Measurements from ENCODE around the gene ASTL. TPM values are rescaled to one million over a fixed set of nuclear protein-coding genes. Genes with fewer than 3 reads are reported as not detected.

The ASTL gene
- total and polyA plus RNA-seq, 4 donors, result 0.27 to 0.33 (median 0.28) TPM; not detected in 1

GRCh38 chr2:96174251-96175144 lies 36.2 kb upstream of the ASTL start:
- WGBS (ENCODE audit: insufficient coverage), result 29% methylated on average over 3 of the region's 8 CpGs
- Histone ChIP-seq H3K36me3 (ENCODE audit: control insufficient read depth, insufficient read depth, low read length) (no peaks in the 10 kb centered on the region), H3K27me3 (ENCODE audit: control insufficient read depth, insufficient read depth, low read length) (no peaks in the 10 kb centered on the region), H3K27ac (ENCODE audit: low read depth, low read length) (no peak overlapping the region), H3K9me3 (ENCODE audit: control insufficient read depth, insufficient read depth, low read length) (no peaks in the 10 kb centered on the region), H3K4me3 (ENCODE audit: low read depth, low read length) (no peak overlapping the region), H3K4me1 (ENCODE audit: control insufficient read depth, insufficient read depth, low read length) (no peaks in the 10 kb centered on the region)
- peak; percentile 19 to 84 (median 41) for DNase-seq (ENCODE audit: low read depth in 4 of 6, low spot score in 6 of 6)

- 86% methylated on average over 3 of the region's 15 CpGs for WGBS (ENCODE audit: insufficient coverage)
- H3K27me3 ChIP-seq (ENCODE audit: control insufficient read depth, insufficient read depth, low read length), result no peaks in the 10 kb centered on the region
- H3K4me1 ChIP-seq (ENCODE audit: control insufficient read depth, insufficient read depth, low read length), result no peaks in the 10 kb centered on the region
- H3K9me3 ChIP-seq (ENCODE audit: control insufficient read depth, insufficient read depth, low read length), result no peaks in the 10 kb centered on the region
- no peak for DNase-seq (ENCODE audit: low read depth in 4 of 6, low spot score in 6 of 6)
- no peak overlapping the region for H3K27ac ChIP-seq (ENCODE audit: low read depth, low read length)
- H3K36me3 ChIP-seq (ENCODE audit: control insufficient read depth, insufficient read depth, low read length), result no peaks in the 10 kb centered on the region
- no peak overlapping the region for H3K4me3 ChIP-seq (ENCODE audit: low read depth, low read length)
Observed at GRCh38 chr2:96171831-96172230, 33.5 kb upstream of the ASTL start.

GRCh38 chr2:96170626-96171025 lies 32.3 kb upstream of the ASTL start:
- Histone ChIP-seq H3K9me3 (ENCODE audit: control insufficient read depth, insufficient read depth, low read length) (no peaks in the 10 kb centered on the region), H3K36me3 (ENCODE audit: control insufficient read depth, insufficient read depth, low read length) (no peaks in the 10 kb centered on the region), H3K27ac (ENCODE audit: low read depth, low read length) (no peak overlapping the region), H3K27me3 (ENCODE audit: control insufficient read depth, insufficient read depth, low read length) (no peaks in the 10 kb centered on the region), H3K4me1 (ENCODE audit: control insufficient read depth, insufficient read depth, low read length) (no peaks in the 10 kb centered on the region), H3K4me3 (ENCODE audit: low read depth, low read length) (no peak overlapping the region)
- DNase-seq (ENCODE audit: low read depth in 4 of 6, low spot score in 6 of 6), result no peak
- no CpG with 5 or more reads among the region's 3 CpGs for WGBS (ENCODE audit: insufficient coverage)

- H3K36me3 ChIP-seq (ENCODE audit: control insufficient read depth, insufficient read depth, low read length), result no peaks in the 10 kb centered on the region
- H3K4me3 ChIP-seq (ENCODE audit: low read depth, low read length), result no peak overlapping the region
- WGBS (ENCODE audit: insufficient coverage), result no CpG with 5 or more reads among the region's 2 CpGs
- DNase-seq (ENCODE audit: low read depth in 4 of 6, low spot score in 6 of 6), result no peak
- H3K27ac ChIP-seq (ENCODE audit: low read depth, low read length), result no peak overlapping the region
- H3K4me1 ChIP-seq (ENCODE audit: control insufficient read depth, insufficient read depth, low read length), result peaks cover under 1% of the 10 kb centered on the region
- no peaks in the 10 kb centered on the region for H3K9me3 ChIP-seq (ENCODE audit: control insufficient read depth, insufficient read depth, low read length)
- no peaks in the 10 kb centered on the region for H3K27me3 ChIP-seq (ENCODE audit: control insufficient read depth, insufficient read depth, low read length)
Observed at GRCh38 chr2:96169868-96170507, 31.7 kb upstream of the ASTL start.

GRCh38 chr2:96167407-96168013 lies 29.2 kb upstream of the ASTL start:
- Histone ChIP-seq H3K4me3 (ENCODE audit: low read depth, low read length) (no peak overlapping the region), H3K36me3 (ENCODE audit: control insufficient read depth, insufficient read depth, low read length) (no peaks in the 10 kb centered on the region), H3K9me3 (ENCODE audit: control insufficient read depth, insufficient read depth, low read length) (no peaks in the 10 kb centered on the region), H3K4me1 (ENCODE audit: control insufficient read depth, insufficient read depth, low read length) (peaks cover 18% of the 10 kb centered on the region), H3K27ac (ENCODE audit: low read depth, low read length) (no peak overlapping the region), H3K27me3 (ENCODE audit: control insufficient read depth, insufficient read depth, low read length) (no peaks in the 10 kb centered on the region)
- DNase-seq (ENCODE audit: low read depth in 4 of 6, low spot score in 6 of 6), result no peak
- WGBS (ENCODE audit: insufficient coverage), result 87% methylated on average over 3 of the region's 6 CpGs

GRCh38 chr2:96164459-96165184 lies 26.3 kb upstream of the ASTL start:
- DNase-seq (ENCODE audit: low read depth in 4 of 6, low spot score in 6 of 6), result peak in 1 of 6 donors; percentile 52
- Histone ChIP-seq H3K27ac (ENCODE audit: low read depth, low read length) (no peak overlapping the region), H3K36me3 (ENCODE audit: control insufficient read depth, insufficient read depth, low read length) (no peaks in the 10 kb centered on the region), H3K4me1 (ENCODE audit: control insufficient read depth, insufficient read depth, low read length) (peaks cover 18% of the 10 kb centered on the region), H3K27me3 (ENCODE audit: control insufficient read depth, insufficient read depth, low read length) (no peaks in the 10 kb centered on the region), H3K9me3 (ENCODE audit: control insufficient read depth, insufficient read depth, low read length) (no peaks in the 10 kb centered on the region), H3K4me3 (ENCODE audit: low read depth, low read length) (no peak overlapping the region)
- WGBS (ENCODE audit: insufficient coverage), result 53% methylated on average over 16 of the region's 18 CpGs

GRCh38 chr2:96163768-96164429 lies 25.6 kb upstream of the ASTL start:
- Histone ChIP-seq H3K27me3 (ENCODE audit: control insufficient read depth, insufficient read depth, low read length) (no peaks in the 10 kb centered on the region), H3K36me3 (ENCODE audit: control insufficient read depth, insufficient read depth, low read length) (no peaks in the 10 kb centered on the region), H3K4me1 (ENCODE audit: control insufficient read depth, insufficient read depth, low read length) (peaks cover 18% of the 10 kb centered on the region), H3K9me3 (ENCODE audit: control insufficient read depth, insufficient read depth, low read length) (no peaks in the 10 kb centered on the region), H3K4me3 (ENCODE audit: low read depth, low read length) (no peak overlapping the region), H3K27ac (ENCODE audit: low read depth, low read length) (no peak overlapping the region)
- 60% methylated on average over 13 of the region's 13 CpGs for WGBS (ENCODE audit: insufficient coverage)
- no peak for DNase-seq (ENCODE audit: low read depth in 4 of 6, low spot score in 6 of 6)

- Histone ChIP-seq H3K4me1 (ENCODE audit: control insufficient read depth, insufficient read depth, low read length) (peaks cover 21% of the 10 kb centered on the region), H3K27ac (ENCODE audit: low read depth, low read length) (no peak overlapping the region), H3K4me3 (ENCODE audit: low read depth, low read length) (no peak overlapping the region), H3K27me3 (ENCODE audit: control insufficient read depth, insufficient read depth, low read length) (no peaks in the 10 kb centered on the region), H3K9me3 (ENCODE audit: control insufficient read depth, insufficient read depth, low read length) (no peaks in the 10 kb centered on the region), H3K36me3 (ENCODE audit: control insufficient read depth, insufficient read depth, low read length) (no peaks in the 10 kb centered on the region)
- no peak for DNase-seq (ENCODE audit: low read depth in 4 of 6, low spot score in 6 of 6)
- 96% methylated on average over 5 of the region's 5 CpGs for WGBS (ENCODE audit: insufficient coverage)
Observed at GRCh38 chr2:96163415-96163767, 25.1 kb upstream of the ASTL start.

GRCh38 chr2:96161898-96162297 lies 23.6 kb upstream of the ASTL start:
- no peak overlapping the region for H3K4me3 ChIP-seq (ENCODE audit: low read depth, low read length)
- no peaks in the 10 kb centered on the region for H3K36me3 ChIP-seq (ENCODE audit: control insufficient read depth, insufficient read depth, low read length)
- H3K9me3 ChIP-seq (ENCODE audit: control insufficient read depth, insufficient read depth, low read length), result no peaks in the 10 kb centered on the region
- peaks cover 31% of the 10 kb centered on the region for H3K4me1 ChIP-seq (ENCODE audit: control insufficient read depth, insufficient read depth, low read length)
- WGBS (ENCODE audit: insufficient coverage), result 32% methylated on average over 3 of the region's 5 CpGs
- H3K27me3 ChIP-seq (ENCODE audit: control insufficient read depth, insufficient read depth, low read length), result no peaks in the 10 kb centered on the region
- no peak for DNase-seq (ENCODE audit: low read depth in 4 of 6, low spot score in 6 of 6)
- no peak overlapping the region for H3K27ac ChIP-seq (ENCODE audit: low read depth, low read length)
